NCI-H460 (cell line): ENCODE measurements around the gene ZNF202. TPM values are rescaled to one million over a fixed set of nuclear protein-coding genes. Genes with fewer than 3 reads are reported as not detected.
A peak's percentile ranks its signal among the peaks of the same experiment; 100 is the strongest.
"Not testable (repeated sequence)": the region's sequence is repeated elsewhere in the genome, so short reads cannot be mapped to it uniquely, and the experiment has no call there.

Source experiments
- DNase-seq: peaks from one replicate; pipeline ENCODE4 v3.0.0-alpha.2; 2016; ENCODE audit warnings: low read depth; ENCODE audit errors: extremely low read depth
- total RNA-seq: library from RNA; depleted of rRNA; stranded (reverse); fragments of >200 nt; shearing (Covaris generic); gene quantifications from 2 replicates; pipeline ENCODE4 v1.2.3, GENCODE V29; 2014

The ZNF202 gene
- total RNA-seq, 1 experiment from 2014 or later: 10.7 TPM

DNA sequence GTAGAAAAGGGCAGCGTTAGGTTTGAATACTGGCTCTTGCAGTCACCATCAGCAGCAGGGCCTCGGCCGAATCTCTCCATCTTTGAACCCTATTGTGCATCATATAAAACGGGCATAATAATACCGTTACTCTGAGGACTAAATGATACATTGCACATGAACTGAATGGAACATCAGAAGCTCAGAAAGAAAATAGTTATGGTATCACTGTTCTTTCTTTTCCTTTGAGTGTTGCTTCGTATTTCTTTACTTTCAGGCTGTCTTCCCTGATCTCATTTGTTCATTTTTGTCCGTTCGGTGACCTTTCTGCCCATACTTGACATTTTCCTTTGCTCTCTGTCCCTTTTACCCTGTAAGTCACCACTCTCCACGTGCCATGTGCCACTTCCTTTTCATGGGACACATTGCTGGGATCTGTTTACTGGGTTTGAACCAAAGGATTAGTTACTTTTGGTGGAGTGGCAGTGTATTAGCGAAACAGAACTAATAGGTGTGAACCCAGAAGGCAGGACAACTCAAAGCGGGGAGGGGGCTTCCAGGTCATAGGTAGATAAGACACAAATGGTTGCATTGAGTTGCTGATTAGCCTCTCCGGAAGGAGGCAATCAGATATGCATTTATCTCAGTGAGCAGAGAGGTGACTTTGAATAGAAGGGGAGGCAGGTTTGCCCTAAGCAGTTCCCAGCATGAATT, 717 bp upstream of the ZNF202 start:
- no peak for DNase-seq

GRCh38 chr11:123740787-123741158, 687 bp downstream of the ZNF202 start:
- DNase-seq: no peak

GRCh38 chr11:123738374-123738773, 3.1 kb downstream of the ZNF202 start:
- DNase-seq: no peak

- no peak for DNase-seq
These were observed 4.7 kb downstream of the ZNF202 start for GRCh38 chr11:123736769-123737168.

GRCh38 chr11:123729602-123730001, 11.9 kb downstream of the ZNF202 start:
- DNase-seq: no peak

DNA sequence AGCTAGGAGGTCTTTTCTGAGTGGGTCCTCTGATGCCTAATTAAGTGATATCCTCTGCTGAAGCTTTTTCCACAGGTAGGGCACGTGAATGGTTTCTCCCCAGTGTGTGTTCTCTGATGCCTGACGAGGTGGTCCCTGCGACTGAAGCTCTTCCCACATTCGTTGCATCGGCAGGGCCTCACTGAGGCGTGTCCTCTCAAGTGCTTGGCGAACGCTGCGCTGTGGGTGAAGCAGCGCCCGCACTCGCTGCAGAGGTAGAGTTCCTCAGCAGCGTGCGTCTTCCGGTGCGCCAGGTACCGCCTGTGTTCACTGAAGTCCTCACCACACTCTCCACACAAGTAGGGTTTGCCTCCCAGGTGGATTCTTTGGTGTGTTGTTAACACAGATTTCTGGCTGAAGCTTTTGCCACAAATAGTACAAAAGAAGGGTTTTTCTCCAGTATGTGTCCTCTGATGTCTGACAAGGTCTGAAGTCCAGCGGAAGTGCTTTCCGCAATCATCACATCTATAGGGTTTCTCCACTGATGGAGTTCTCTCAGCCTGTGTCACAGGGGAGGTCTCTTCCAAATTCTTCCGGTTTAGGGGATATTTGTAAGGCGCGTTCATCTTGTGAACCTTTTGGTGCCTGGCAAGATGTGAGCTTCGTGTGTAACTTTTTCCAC, 15.3 kb downstream of the ZNF202 start:
- no peak for DNase-seq

- peak; percentile 34 for DNase-seq
These were observed 22.0 kb downstream of the ZNF202 start for GRCh38 chr11:123719452-123719851.

- no peak for DNase-seq
These were observed 23.0 kb downstream of the ZNF202 start for GRCh38 chr11:123718469-123718868.

DNA sequence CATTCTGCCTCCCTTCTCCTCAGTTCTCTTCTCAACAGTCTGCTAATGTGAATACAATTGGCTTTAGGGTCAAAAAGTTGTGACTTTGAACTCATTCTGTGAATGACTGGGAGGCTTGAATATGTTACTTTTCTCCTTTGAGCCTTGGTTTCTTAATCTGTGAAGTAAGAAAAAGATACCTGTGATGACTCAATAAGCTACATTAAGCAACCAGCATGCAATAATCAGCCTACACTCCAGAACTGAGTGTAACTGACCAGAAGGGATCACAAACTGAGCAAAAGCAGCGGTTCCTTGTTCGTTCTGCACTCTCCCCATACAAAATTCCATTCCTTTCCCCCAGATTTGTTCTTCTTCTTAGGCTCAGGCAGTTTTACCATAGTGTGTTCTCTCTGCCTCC, 23.4 kb downstream of the ZNF202 start:
- no peak for DNase-seq

- not testable (repeated sequence) for DNase-seq
These were observed 28.8 kb downstream of the ZNF202 start for GRCh38 chr11:123712627-123713026.

- DNase-seq: peak; percentile 64
These were observed 33.8 kb downstream of the ZNF202 start for GRCh38 chr11:123707606-123708205.

DNA sequence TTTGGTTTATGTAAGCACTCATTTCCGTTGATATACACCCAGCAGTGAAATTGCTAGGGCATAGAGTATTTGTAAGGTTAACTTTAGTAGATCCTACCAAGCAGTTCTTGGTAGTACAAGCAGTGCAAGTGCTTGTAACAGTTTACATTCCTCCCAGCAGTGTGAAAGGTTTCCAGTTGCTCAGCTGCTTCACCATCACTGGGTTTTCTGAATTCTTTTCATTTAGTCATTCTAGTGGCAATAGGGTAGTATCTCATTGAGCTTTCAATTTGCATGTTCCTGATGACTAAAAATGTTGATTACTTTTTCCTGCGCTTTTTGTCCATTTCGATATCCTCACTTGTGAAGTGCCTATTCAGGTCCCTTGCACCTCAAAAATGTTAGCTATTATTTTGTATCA, 34.3 kb downstream of the ZNF202 start:
- no peak for DNase-seq

DNA sequence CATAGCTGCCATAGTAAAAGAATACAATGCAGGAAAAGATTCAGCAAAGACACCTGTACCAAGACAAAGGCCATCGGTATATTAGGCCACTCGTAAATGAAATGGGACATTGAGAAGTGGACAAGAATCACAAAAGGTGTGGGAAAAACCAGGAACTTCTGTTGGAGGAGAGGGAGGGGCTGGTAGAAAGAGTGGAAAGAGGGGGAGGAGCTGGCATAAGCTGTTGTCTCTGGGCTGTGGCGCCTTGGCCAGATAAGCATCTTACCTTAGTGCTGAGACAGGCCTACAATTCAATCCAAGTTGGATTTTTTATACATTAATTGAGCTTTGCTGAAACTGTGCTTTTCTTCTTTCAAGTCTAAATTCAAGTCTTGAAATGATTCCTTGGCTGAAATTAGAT, 37.1 kb downstream of the ZNF202 start:
- no peak for DNase-seq

DNA sequence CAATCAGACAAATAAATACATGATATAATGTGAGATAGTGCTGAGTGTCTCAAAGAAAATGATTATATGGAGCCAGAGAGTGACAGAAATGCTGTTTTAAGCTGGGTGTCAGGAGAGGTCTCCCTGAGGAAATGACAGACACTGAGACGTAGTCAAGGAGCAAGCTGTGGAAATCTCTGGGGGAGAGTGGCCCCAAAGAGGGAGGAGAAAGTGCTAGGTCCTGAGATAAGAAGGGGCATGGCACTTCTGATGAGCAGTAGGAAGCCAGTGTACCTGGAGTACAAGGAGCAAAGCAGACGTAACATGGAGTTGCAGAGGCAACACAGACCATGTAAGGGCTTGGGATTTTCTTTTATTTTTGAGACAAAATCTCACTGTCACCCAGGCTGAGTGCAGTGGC, 38.8 kb downstream of the ZNF202 start:
- DNase-seq: no peak

DNA sequence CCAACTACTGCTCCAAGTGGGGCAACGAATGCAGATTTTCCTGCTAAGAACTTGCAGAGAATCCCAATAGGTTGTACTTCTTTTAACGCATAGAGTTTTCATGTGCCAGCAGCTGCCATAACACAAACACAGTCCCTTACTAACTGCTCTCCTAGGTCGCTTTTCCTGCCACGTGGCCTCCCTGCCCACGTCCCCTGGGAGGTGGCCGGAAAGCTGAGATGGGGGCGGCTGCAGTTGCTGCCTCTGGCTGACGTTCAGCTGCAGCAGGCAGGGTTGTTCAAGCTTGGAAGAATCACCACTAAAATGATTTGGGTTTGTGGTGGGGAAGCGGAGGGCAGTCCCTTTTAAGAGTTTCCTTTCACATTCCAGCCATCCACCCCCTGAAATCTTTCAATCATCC, 39.3 kb downstream of the ZNF202 start:
- DNase-seq: no peak

GRCh38 chr11:123700772-123701171, 40.7 kb downstream of the ZNF202 start:
- DNase-seq: no peak

DNA sequence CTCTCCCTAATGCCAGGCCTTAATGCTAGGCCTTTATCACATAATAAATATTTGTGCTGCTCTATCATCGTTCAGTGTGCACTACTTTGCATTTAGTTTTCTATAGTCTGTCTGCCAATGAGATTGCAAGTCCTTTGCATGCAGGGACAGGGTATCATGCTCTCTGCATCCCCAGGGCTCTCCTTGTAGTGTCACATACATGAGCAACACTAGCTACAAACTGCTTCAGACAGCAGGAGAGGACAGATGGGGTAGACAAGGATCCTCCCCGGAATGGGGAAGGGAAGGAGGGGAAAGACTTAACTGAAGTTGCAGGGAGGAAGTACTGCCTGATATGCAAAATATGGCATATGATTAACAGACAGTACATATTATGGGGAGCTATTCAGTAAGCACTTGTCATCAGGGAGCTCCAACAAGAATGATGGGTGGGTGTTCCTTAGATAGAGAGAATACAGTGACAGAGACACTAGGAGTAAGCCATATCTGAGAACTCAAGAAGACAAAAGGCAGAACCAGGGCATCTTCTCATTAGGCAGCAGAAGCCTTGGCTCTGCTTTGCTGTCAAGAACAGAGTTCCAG, 42.8 kb downstream of the ZNF202 start:
- no peak for DNase-seq

DNA sequence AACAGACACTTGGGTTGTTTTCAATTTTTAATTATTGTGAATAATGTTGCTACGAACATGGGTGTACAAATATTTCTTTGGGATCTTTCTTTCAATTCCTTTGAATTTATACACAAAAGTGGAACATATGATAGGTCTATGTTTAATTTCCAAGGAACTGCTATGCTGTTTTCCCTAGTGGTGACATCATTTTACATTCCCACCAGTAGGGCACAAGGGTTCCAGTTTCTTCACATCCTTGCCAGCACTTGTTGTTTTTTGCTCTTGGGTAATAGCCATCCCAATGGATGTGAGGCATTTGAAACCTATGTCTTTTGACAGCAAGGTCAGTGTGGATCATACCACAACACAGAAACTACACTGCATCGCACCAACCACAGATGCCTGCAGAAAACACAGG, 45.3 kb downstream of the ZNF202 start:
- DNase-seq: no peak

- DNase-seq: no peak
These were observed 46.2 kb downstream of the ZNF202 start for GRCh38 chr11:123695231-123695630.

GRCh38 chr11:123694551-123694950, 46.9 kb downstream of the ZNF202 start:
- peak; percentile 29 for DNase-seq

DNA sequence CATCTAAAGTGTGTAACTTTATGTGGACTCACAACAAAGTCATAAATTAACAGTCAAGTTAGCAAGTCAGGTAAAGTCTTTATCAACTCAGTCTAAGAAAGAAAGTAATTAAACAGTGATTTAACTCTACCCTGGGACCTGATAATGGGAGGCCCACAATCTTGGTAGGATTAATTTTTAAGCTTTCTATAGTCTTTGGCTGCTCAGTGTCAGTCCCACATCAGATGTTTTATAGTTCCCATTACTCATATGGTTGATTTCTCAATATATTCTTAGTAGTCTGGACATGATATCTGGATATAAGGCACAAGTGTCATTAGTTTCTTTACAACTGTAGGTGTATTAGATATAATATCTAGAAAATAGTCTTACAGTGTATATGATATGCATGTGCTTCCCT, 48.5 kb downstream of the ZNF202 start:
- no peak for DNase-seq

DNA sequence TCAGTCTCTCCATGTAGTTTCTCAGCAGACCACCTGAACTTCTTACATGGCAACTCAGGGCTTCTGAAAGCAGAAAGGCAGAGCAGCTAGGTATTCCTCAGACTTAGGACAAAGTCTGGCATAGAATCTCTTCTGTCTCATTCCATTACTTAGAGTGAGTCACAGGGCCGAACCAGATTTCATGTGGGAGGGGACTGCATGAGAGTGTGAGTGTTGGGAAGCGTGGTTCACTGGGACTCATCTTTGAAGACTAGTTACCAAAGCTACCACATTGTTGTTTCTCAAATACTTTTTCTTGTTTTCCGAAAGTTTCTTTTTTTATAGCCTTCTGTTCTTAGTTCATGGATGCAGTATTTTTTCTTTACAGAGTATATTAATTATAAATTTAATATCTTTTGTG, 51.0 kb downstream of the ZNF202 start:
- peak; percentile 11 for DNase-seq
